SU-DHL-6 (cell line): ENCODE results near the gene COL15A1.

Experiments used
- EZH2phosphoT487 ChIP-seq: fragments of 200-600 bp; sonication (generic), shearing (Covaris generic); conservative IDR thresholded peaks from 2 replicates; pipeline ENCODE4 v1.6.1; 2018; ENCODE audit warnings: mild to moderate bottlenecking, antibody characterized with exemption, low read length, moderate library complexity, mixed read lengths
- TF ChIP-seq, protein P1 (sequence below): fragments of 200-600 bp; sonication (generic); IDR thresholded peaks from one replicate; pipeline ENCODE4 v1.5.1; 2017; ENCODE audit warnings: antibody characterized with exemption, mild to moderate bottlenecking, low read length, moderate library complexity; ENCODE audit not compliant: insufficient read depth, poor library complexity, severe bottlenecking

- TF ChIP-seq, protein P1, sequence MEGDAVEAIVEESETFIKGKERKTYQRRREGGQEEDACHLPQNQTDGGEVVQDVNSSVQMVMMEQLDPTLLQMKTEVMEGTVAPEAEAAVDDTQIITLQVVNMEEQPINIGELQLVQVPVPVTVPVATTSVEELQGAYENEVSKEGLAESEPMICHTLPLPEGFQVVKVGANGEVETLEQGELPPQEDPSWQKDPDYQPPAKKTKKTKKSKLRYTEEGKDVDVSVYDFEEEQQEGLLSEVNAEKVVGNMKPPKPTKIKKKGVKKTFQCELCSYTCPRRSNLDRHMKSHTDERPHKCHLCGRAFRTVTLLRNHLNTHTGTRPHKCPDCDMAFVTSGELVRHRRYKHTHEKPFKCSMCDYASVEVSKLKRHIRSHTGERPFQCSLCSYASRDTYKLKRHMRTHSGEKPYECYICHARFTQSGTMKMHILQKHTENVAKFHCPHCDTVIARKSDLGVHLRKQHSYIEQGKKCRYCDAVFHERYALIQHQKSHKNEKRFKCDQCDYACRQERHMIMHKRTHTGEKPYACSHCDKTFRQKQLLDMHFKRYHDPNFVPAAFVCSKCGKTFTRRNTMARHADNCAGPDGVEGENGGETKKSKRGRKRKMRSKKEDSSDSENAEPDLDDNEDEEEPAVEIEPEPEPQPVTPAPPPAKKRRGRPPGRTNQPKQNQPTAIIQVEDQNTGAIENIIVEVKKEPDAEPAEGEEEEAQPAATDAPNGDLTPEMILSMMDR, result no peak
- TF ChIP-seq EZH2phosphoT487, result no peak
Observed at GRCh38 chr9:99087462-99087861, 143.8 kb downstream of the COL15A1 start.
